ENCODE data around the gene TGFB1I1. TPM values are rescaled to one million over a fixed set of nuclear protein-coding genes. Genes with fewer than 3 reads are reported as not detected.

TGFB1I1 gene
- total and polyA plus RNA-seq, 2 of the 13 experiments (the other 11 are each of a cell fraction or from before 2014, with no cell fraction given) = 0.80 to 2.9 TPM

GRCh38 chr16:31477220-31478216, 5.6 kb downstream of the TGFB1I1 start (continued):
- TF ChIP-seq DNMT3B (CRISPR knock-in tag; conservative IDR thresholded peaks at IDR 0.05) (no peak), MEIS2 (CRISPR knock-in tag; IDR thresholded peaks at IDR 0.05) (peak; percentile 58; the same call in 1 of the 2 replicates), ZNF230 (CRISPR knock-in tag; IDR thresholded peaks at IDR 0.05) (no peak), TCF12 (IDR thresholded peaks at IDR 0.05) (no peak), TCF12 (CRISPR knock-in tag; IDR thresholded peaks at IDR 0.05) (peak; percentile 20), NR2C2 (CRISPR knock-in tag; IDR thresholded peaks at IDR 0.05; ENCODE audit: borderline replicate concordance) (peak; percentile 88), SOX13 (IDR thresholded peaks at IDR 0.05) (no peak), SOX13 (CRISPR knock-in tag; conservative IDR thresholded peaks at IDR 0.05 in 1 of 2, IDR thresholded peaks at IDR 0.05 in 1 of 2) (0 out of 4 replicates have a peak, but pooled peaks of 1 of the 2 experiments have one; percentile 40), CTCF (CRISPR knock-in tag; IDR thresholded peaks at IDR 0.05) (peak; percentile 86)
- TF ChIP-seq, protein P1, sequence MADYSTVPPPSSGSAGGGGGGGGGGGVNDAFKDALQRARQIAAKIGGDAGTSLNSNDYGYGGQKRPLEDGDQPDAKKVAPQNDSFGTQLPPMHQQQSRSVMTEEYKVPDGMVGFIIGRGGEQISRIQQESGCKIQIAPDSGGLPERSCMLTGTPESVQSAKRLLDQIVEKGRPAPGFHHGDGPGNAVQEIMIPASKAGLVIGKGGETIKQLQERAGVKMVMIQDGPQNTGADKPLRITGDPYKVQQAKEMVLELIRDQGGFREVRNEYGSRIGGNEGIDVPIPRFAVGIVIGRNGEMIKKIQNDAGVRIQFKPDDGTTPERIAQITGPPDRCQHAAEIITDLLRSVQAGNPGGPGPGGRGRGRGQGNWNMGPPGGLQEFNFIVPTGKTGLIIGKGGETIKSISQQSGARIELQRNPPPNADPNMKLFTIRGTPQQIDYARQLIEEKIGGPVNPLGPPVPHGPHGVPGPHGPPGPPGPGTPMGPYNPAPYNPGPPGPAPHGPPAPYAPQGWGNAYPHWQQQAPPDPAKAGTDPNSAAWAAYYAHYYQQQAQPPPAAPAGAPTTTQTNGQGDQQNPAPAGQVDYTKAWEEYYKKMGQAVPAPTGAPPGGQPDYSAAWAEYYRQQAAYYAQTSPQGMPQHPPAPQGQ (CRISPR knock-in tag; IDR thresholded peaks at IDR 0.05; ENCODE audit: borderline replicate concordance) = 0 out of 2 replicates have a peak, but pooled peaks have one; percentile 27
- TF ChIP-seq, protein P2, sequence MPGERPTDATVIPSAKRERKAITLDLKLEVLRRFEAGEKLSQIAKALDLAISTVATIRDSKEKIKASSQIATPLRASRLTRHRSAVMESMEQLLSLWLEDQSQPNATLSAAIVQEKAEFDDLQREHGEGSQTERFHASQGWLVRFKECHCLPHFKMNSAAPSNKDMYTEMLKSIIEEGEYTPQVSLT (CRISPR knock-in tag; IDR thresholded peaks at IDR 0.05; ENCODE audit: borderline replicate concordance, low read depth) = 0 out of 2 replicates have a peak, but pooled peaks have one; percentile 47
- TF ChIP-seq, protein P3, sequence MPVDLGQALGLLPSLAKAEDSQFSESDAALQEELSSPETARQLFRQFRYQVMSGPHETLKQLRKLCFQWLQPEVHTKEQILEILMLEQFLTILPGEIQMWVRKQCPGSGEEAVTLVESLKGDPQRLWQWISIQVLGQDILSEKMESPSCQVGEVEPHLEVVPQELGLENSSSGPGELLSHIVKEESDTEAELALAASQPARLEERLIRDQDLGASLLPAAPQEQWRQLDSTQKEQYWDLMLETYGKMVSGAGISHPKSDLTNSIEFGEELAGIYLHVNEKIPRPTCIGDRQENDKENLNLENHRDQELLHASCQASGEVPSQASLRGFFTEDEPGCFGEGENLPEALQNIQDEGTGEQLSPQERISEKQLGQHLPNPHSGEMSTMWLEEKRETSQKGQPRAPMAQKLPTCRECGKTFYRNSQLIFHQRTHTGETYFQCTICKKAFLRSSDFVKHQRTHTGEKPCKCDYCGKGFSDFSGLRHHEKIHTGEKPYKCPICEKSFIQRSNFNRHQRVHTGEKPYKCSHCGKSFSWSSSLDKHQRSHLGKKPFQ (CRISPR knock-in tag; IDR thresholded peaks at IDR 0.05; ENCODE audit: insufficient replicate concordance) = peak; percentile 29
- TF ChIP-seq, protein P4, sequence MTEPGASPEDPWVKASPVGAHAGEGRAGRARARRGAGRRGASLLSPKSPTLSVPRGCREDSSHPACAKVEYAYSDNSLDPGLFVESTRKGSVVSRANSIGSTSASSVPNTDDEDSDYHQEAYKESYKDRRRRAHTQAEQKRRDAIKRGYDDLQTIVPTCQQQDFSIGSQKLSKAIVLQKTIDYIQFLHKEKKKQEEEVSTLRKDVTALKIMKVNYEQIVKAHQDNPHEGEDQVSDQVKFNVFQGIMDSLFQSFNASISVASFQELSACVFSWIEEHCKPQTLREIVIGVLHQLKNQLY (CRISPR knock-in tag; IDR thresholded peaks at IDR 0.05) = no peak
- TF ChIP-seq, protein P5, sequence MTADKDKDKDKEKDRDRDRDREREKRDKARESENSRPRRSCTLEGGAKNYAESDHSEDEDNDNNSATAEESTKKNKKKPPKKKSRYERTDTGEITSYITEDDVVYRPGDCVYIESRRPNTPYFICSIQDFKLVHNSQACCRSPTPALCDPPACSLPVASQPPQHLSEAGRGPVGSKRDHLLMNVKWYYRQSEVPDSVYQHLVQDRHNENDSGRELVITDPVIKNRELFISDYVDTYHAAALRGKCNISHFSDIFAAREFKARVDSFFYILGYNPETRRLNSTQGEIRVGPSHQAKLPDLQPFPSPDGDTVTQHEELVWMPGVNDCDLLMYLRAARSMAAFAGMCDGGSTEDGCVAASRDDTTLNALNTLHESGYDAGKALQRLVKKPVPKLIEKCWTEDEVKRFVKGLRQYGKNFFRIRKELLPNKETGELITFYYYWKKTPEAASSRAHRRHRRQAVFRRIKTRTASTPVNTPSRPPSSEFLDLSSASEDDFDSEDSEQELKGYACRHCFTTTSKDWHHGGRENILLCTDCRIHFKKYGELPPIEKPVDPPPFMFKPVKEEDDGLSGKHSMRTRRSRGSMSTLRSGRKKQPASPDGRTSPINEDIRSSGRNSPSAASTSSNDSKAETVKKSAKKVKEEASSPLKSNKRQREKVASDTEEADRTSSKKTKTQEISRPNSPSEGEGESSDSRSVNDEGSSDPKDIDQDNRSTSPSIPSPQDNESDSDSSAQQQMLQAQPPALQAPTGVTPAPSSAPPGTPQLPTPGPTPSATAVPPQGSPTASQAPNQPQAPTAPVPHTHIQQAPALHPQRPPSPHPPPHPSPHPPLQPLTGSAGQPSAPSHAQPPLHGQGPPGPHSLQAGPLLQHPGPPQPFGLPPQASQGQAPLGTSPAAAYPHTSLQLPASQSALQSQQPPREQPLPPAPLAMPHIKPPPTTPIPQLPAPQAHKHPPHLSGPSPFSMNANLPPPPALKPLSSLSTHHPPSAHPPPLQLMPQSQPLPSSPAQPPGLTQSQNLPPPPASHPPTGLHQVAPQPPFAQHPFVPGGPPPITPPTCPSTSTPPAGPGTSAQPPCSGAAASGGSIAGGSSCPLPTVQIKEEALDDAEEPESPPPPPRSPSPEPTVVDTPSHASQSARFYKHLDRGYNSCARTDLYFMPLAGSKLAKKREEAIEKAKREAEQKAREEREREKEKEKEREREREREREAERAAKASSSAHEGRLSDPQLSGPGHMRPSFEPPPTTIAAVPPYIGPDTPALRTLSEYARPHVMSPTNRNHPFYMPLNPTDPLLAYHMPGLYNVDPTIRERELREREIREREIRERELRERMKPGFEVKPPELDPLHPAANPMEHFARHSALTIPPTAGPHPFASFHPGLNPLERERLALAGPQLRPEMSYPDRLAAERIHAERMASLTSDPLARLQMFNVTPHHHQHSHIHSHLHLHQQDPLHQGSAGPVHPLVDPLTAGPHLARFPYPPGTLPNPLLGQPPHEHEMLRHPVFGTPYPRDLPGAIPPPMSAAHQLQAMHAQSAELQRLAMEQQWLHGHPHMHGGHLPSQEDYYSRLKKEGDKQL (CRISPR knock-in tag; IDR thresholded peaks at IDR 0.05; ENCODE audit: low read depth) = peak; percentile 42; the same call in 1 of the 2 replicates
